ENCODE data around the gene CERS5. TPM values are rescaled to one million over a fixed set of nuclear protein-coding genes. Genes with fewer than 3 reads are reported as not detected.

The CERS5 gene
- total RNA-seq, 2 experiments from 2014 or later: 49.4 to 64.4 TPM

DNA sequence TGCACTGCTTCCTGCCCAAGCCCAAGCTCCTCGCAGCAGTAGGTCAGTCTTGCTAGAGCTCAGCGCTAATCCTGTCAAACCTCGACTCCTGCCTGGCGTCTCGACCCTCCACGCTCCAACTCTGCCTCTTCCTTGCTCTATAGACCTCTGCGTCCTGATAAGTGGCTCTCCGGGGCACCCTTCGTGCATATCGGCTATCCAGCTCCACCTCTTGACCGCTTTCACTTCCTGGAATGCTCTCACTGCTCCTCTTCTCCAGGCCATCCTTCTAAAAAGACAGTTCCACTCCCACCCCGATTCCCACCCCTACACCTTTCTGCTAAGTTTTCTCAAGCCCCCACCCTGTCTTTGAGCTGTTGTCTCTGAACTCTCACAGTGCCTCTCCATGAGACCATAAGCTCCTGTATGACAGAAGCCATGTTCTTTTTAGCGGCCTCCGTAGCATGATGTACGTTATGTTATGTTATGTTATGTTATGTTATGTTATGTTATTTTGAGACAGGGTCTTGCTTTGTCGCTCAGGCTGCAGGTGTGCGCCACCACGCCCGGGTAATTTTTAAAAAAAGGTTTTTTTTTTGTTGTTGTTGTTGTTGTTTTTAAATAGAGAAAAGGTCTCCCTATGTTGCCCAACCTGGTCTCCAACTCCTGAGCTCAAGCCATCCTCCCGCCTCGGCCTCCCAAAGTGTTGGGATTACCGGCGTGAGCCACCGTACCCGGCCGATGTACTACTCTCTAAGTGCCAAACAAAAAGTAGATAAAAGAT, 54.5 kb downstream of the CERS5 start:
- peaks cover 13% of the 10 kb centered on the region for H3K36me3 Mint-ChIP-seq (ENCODE audit: low read depth)

DNA sequence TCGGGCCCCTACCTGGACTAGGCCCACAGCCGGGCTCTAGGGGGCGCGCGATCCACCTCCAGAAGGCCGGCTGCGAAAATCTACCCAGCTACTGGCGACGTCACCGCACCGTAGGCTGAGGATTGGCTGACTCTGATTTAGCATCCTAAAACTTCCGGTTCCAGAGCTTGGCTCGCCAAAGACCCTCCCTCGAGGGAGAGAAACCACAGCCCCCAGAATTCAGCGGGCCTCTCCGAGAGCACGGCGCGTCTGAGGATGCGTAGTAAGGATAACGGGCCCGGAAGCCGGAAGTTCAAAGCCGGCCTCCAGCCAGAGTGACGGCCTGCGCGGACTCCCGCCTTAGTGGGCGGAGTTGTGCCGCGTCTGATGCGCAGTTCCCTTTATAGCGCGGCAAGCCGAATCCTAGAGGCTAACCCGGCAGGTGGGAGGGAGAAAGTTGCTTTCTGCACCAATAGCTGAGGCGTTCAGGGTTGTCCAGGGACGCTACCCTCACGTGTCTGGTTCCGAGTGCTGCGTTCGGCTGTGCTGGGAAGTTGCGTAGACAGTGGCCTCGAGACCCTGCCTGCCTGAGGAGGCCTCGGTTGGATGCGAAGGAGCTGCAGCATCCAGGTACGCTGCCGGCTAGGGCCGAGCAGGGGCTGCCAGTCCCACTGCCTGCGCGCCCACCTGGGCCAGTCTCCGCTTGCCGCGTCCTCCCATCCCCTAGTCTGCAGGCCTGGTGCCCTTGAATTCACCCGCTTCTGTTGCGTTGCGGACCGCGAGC, 55.3 kb downstream of the CERS5 start, which contains the start of gene COX14:
Gene COX14, plus strand, starts transcription at position 544 of the 763 bp plus-strand sequence. CDS start 7,808 bp downstream, outside the sequence.
- peaks cover 11% of the 10 kb centered on the region for H3K36me3 Mint-ChIP-seq (ENCODE audit: low read depth)
- ChIA-PET POLR2A (interaction anchor here (0.5 to 2.3 kb wide), 20 partner anchors 9 to 651 kb away, joined by 3 to 31 read pairs (median 4); partner anchors contain the start of genes BCDIN3D, CERS5, GPD1 and RACGAP1), CTCF (interaction anchor here (0.5 to 8.9 kb wide), 57 partner anchors 9 to 1229 kb away, joined by 3 to 146 read pairs (median 4); partner anchors contain the start of genes CERS5, GPD1, RACGAP1 and SMARCD1)
- H3K27me3 Mint-ChIP-seq: no peaks in the 10 kb centered on the region
- intact Hi-C loops (cut with DNase I, micrococcal nuclease): loop anchor here (1.0 to 5.0 kb wide), 12 partner anchors 27 to 1125 kb away; partner anchors contain the start of genes CERS5 (in 2 of the 2), LARP4 (in 2 of the 2), RACGAP1 (in 2 of the 2) and SMARCD1 (in 2 of the 2)
- H3K9me3 Mint-ChIP-seq (ENCODE audit: low read depth): no peaks in the 10 kb centered on the region
- H3K4me3 Mint-ChIP-seq: peak within 1 kb of the TSS; percentile 100
- peak; percentile 99 for DNase-seq
- peaks cover 38% of the 10 kb centered on the region for H3K4me1 Mint-ChIP-seq
- H3K27ac Mint-ChIP-seq: peak within 1 kb of the TSS; percentile 99
- peak; percentile 91 for ATAC-seq

More for the DNA sequence above, 54.5 kb downstream of the CERS5 start:
- CTCF ChIA-PET: interaction anchor here (0.5 to 8.9 kb wide), 41 partner anchors 8 to 394 kb away, joined by 3 to 146 read pairs (median 5); partner anchors contain the start of genes CERS5, RACGAP1 and SMARCD1
- intact Hi-C loops (cut with DNase I, micrococcal nuclease): loop anchor here (1.0 to 5.0 kb wide), 6 partner anchors 55 to 1125 kb away; partner anchors contain the start of genes CERS5 (in 1 of the 2), DAZAP2 (in 1 of the 2), LARP4 (in 1 of the 2) and LIMA1 (in 1 of the 2)
- no peaks in the 10 kb centered on the region for H3K9me3 Mint-ChIP-seq (ENCODE audit: low read depth)
- H3K4me3 Mint-ChIP-seq: peak overlapping the region; percentile 100
- peaks cover 41% of the 10 kb centered on the region for H3K4me1 Mint-ChIP-seq
- no peak for ATAC-seq
- POLR2A ChIA-PET: interaction anchor here (0.5 to 2.3 kb wide), 15 partner anchors 8 to 490 kb away, joined by 3 to 31 read pairs (median 5); partner anchors contain the start of genes BCDIN3D, CERS5, GPD1 and RACGAP1
- no peak for DNase-seq
- H3K27me3 Mint-ChIP-seq: no peaks in the 10 kb centered on the region
- H3K27ac Mint-ChIP-seq: peak overlapping the region; percentile 99

DNA sequence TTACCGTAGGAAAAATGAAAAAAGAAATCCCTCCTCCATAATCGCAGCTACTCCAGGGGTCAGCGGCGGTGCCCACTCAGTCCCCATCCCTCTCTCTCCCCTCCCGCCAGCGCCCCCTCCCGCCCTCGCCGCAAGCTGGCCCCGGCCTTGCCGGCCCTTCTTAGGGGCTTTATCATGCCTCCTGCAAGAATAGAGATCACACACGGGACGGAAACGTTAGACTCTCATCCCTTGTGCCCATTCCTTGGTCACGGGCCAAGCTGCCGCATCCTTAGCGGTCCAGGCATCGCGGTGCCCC, 55.8 kb downstream of the CERS5 start:
- H3K9me3 Mint-ChIP-seq (ENCODE audit: low read depth): no peaks in the 10 kb centered on the region
- peak overlapping the region; percentile 93 for H3K27ac Mint-ChIP-seq
- H3K36me3 Mint-ChIP-seq (ENCODE audit: low read depth): peaks cover 11% of the 10 kb centered on the region
- peaks cover 34% of the 10 kb centered on the region for H3K4me1 Mint-ChIP-seq
- CTCF ChIA-PET: interaction anchor here (0.6 to 8.9 kb wide), 42 partner anchors 8 to 1230 kb away, joined by 3 to 146 read pairs (median 6); partner anchors contain the start of genes CERS5, GPD1, RACGAP1 and SMARCD1
- DNase-seq (no peak), ATAC-seq (no peak)
- intact Hi-C loops (cut with DNase I, micrococcal nuclease): loop anchor here (1.0 to 5.0 kb wide), 9 partner anchors 26 to 1126 kb away; partner anchors contain the start of genes SMARCD1 (in 2 of the 2), ATF1 (in 1 of the 2), CERS5 (in 1 of the 2) and DAZAP2 (in 1 of the 2)
- no peaks in the 10 kb centered on the region for H3K27me3 Mint-ChIP-seq
- H3K4me3 Mint-ChIP-seq: peak overlapping the region; percentile 100
- POLR2A ChIA-PET: interaction anchor here (0.6 to 2.3 kb wide), 12 partner anchors 13 to 652 kb away, joined by 3 to 31 read pairs (median 4); partner anchors contain the start of genes BCDIN3D, CERS5, RACGAP1 and SMARCD1

DNA sequence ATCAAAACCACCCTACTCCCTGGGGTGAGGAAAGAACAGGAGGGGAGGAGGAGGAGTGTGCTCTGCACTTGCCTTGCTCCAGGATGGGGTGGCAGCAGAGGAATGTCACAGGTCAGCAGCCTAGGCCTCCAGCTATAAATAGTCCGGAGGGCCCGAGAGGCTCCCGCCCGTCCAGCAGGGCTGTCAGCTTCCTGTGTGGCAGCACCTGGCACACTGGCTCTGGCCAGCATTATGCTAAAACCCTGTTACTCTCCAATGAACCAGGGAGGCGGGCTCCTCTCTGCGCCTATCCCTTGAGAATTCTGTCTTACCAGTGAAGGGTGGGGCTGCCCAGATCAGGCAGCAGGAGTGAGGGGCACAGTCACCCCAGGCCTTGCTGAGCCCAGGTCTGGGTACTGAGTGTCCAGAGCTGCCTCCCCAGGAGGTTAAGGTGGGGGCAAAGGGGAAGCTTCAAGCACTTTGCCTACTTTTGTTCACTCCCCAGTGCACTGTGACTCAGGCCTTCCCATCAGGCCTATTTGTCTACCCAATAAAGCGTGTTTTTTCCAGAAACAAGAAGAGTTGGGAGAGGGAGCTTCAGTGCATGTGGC, 56.3 kb downstream of the CERS5 start:
- Mint-ChIP-seq H3K4me1 (peaks cover 30% of the 10 kb centered on the region), H3K27ac (peak overlapping the region; percentile 93), H3K36me3 (ENCODE audit: low read depth) (peaks cover 10% of the 10 kb centered on the region), H3K27me3 (no peaks in the 10 kb centered on the region), H3K9me3 (ENCODE audit: low read depth) (no peaks in the 10 kb centered on the region), H3K4me3 (peak overlapping the region; percentile 100)
- ATAC-seq (no peak), DNase-seq (peak; percentile 24)
- POLR2A ChIA-PET: interaction anchor here (0.6 to 2.3 kb wide), 9 partner anchors 13 to 652 kb away, joined by 3 to 31 read pairs (median 4); partner anchors contain the start of genes BCDIN3D, CERS5 and SMARCD1
- CTCF ChIA-PET: interaction anchor here (0.6 to 8.9 kb wide), 36 partner anchors 11 to 367 kb away, joined by 3 to 146 read pairs (median 6); partner anchors contain the start of genes CERS5, RACGAP1 and SMARCD1
- intact Hi-C loops (cut with DNase I, micrococcal nuclease): loop anchor here (1.0 to 5.0 kb wide), 9 partner anchors 26 to 1126 kb away; partner anchors contain the start of genes SMARCD1 (in 2 of the 2), ATF1 (in 1 of the 2), CERS5 (in 1 of the 2) and DAZAP2 (in 1 of the 2)

DNA sequence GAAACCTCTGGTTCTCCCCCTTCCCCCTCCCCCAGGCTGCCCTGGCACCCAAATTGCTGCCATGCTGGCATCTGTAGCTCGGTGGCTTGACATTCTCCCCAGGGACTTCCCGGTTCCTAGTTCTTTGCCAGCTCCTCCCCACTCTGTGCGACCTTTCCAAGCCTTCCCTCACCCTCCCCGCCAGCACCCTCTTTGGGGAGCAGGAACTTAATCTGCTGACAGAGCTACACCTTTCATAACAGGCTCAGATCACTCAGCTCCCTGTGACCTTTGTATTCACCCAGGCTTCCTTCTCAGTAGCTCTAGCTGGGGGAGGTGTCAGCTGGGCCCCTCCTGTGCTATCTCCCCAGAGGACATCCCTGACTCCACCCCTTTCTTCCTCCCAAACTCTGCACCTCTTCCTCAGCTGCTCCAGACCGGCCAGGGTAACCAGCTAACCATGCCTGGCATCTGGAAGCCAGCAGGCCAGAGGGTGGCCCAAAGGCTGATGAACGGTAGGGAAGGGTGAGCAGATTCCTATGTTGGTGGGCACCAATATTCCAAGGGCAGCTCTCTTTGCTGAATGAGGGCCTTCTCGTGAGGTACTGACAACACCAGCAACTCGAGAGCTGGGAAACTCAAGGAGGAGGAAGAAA, 56.9 kb downstream of the CERS5 start:
- Mint-ChIP-seq H3K9me3 (ENCODE audit: low read depth) (no peaks in the 10 kb centered on the region), H3K36me3 (ENCODE audit: low read depth) (peaks cover 4% of the 10 kb centered on the region), H3K27me3 (no peaks in the 10 kb centered on the region), H3K4me3 (peak overlapping the region; percentile 43), H3K27ac (peak overlapping the region; percentile 76), H3K4me1 (peaks cover 24% of the 10 kb centered on the region)
- peak; percentile 33 for DNase-seq
- CTCF ChIA-PET: interaction anchor here (0.7 to 8.9 kb wide), 25 partner anchors 11 to 243 kb away, joined by 3 to 146 read pairs (median 5); partner anchors contain the start of genes CERS5, RACGAP1 and SMARCD1
- POLR2A ChIA-PET: interaction anchor here (0.6 to 1.1 kb wide), 4 partner anchors 8 to 37 kb away, joined by 3 read pairs; no protein-coding TSS in a partner anchor
- intact Hi-C loops (cut with DNase I, micrococcal nuclease): loop anchor here (2.0 to 5.0 kb wide), 4 partner anchors 65 to 1127 kb away; partner anchors contain the start of genes DAZAP2 (in 1 of the 2), LARP4 (in 1 of the 2) and MCRS1 (in 1 of the 2)
- no peak for ATAC-seq

DNA sequence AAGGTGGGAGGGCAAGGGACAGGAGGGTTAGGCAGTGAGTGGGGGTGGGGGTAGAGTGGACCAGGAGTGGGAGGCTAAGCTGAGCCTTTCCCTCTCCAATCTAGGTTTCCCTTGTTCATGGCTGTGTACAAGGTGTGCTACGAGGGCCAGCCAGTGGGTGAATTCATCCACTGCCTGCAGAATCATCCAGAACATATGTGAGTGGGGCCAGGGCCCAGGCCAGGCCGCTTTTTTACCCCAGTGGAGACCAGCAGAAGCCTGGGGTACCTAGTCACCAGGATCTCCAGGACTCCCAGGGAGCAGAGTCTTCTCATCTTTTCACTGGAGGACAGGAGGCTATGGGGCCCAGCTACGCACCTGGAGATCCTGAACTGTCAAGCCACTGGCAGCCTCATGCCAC, 57.9 kb downstream of the CERS5 start:
- no peak overlapping the region for H3K27ac Mint-ChIP-seq
- no peak overlapping the region for H3K4me3 Mint-ChIP-seq
- no peaks in the 10 kb centered on the region for H3K27me3 Mint-ChIP-seq
- ATAC-seq: no peak
- H3K4me1 Mint-ChIP-seq: peaks cover 22% of the 10 kb centered on the region
- H3K9me3 Mint-ChIP-seq (ENCODE audit: low read depth): no peaks in the 10 kb centered on the region
- CTCF ChIA-PET: interaction anchor here (0.6 to 8.9 kb wide), 9 partner anchors 10 to 84 kb away, joined by 3 to 146 read pairs (median 3); partner anchors contain the start of genes RACGAP1 and SMARCD1
- POLR2A ChIA-PET: interaction anchor here (0.6 to 1.0 kb wide), 3 partner anchors 7 to 284 kb away, joined by 3 to 4 read pairs (median 3); no protein-coding TSS in a partner anchor
- H3K36me3 Mint-ChIP-seq (ENCODE audit: low read depth): peaks cover 2% of the 10 kb centered on the region
- no peak for DNase-seq
- intact Hi-C loops (cut with DNase I, micrococcal nuclease): no loop called here

DNA sequence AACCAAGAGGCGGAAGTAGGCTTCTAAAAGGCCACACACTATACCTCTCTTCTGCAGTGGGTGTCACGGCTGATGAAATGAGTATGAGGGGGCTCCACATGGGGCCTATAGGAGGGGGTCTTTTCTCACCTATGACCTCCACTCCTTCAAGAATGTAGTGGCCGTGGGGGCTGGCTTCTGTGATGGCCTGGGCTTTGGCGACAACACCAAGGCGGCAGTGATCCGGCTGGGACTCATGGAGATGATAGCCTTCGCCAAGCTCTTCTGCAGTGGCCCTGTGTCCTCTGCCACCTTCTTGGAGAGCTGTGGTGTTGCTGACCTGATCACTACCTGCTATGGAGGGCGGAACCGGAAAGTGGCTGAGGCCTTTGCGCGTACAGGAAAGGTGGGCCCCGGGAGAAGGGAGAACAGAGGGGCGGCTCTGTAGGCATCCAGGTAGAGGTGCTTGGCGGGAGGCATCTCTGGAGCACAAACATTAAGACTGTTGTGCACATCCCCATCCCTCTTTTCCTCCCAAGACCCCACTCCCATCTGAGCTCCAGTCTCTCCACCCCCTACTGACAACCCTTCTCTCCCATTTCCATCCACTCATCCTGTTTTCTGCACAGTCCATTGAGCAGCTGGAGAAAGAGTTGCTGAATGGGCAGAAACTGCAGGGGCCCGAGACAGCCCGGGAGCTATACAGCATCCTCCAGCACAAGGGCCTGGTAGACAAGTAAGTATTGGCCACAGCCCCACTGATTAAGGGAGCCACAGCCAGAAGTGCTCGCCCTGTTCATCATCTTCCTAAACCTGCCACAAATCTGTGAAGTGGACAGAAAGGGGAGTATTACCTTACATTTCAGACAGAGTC, 59.5 kb downstream of the CERS5 start:
- DNase-seq: no peak
- no peaks in the 10 kb centered on the region for H3K9me3 Mint-ChIP-seq (ENCODE audit: low read depth)
- ChIA-PET CTCF (interaction anchor here (0.7 to 8.9 kb wide), 5 partner anchors 11 to 141 kb away, joined by 3 to 146 read pairs (median 3); partner anchors contain the start of gene SMARCD1), POLR2A (no interaction called here)
- no peak for ATAC-seq
- no peaks in the 10 kb centered on the region for H3K27me3 Mint-ChIP-seq
- intact Hi-C loops (cut with DNase I, micrococcal nuclease): no loop called here
- H3K36me3 Mint-ChIP-seq (ENCODE audit: low read depth): no peaks in the 10 kb centered on the region
- peaks cover 14% of the 10 kb centered on the region for H3K4me1 Mint-ChIP-seq
- H3K27ac Mint-ChIP-seq: no peak overlapping the region
- H3K4me3 Mint-ChIP-seq: no peak overlapping the region

DNA sequence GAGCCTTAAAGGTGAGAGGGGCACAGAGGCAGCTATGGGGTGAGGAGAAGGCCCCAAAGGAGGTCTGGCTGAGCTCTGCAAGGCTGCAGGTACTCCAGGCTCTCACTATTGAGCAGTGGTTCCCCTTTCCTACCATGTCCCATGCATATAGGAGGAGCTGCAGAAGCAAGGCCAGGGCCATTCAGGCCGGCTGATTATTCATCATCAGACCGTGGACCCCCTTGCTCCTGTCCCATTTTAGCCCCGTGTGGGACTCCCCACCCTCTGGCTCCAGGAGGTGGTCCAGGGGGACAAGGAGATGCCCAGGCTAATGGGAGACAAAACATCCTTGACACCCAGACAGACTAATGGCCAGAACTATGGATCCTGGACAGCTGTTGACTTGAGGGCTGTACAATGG, 60.3 kb downstream of the CERS5 start:
- ATAC-seq (no peak), DNase-seq (no peak)
- intact Hi-C loops (cut with DNase I, micrococcal nuclease): no loop called here
- Mint-ChIP-seq H3K27ac (no peak overlapping the region), H3K9me3 (ENCODE audit: low read depth) (no peaks in the 10 kb centered on the region), H3K4me1 (peaks cover 14% of the 10 kb centered on the region), H3K27me3 (no peaks in the 10 kb centered on the region), H3K4me3 (no peak overlapping the region), H3K36me3 (ENCODE audit: low read depth) (peaks cover under 1% of the 10 kb centered on the region)
- CTCF ChIA-PET: interaction anchor here (0.6 to 8.9 kb wide), 5 partner anchors 10 to 170 kb away, joined by 3 to 146 read pairs (median 3); partner anchors contain the start of gene SMARCD1
- POLR2A ChIA-PET: no interaction called here

DNA sequence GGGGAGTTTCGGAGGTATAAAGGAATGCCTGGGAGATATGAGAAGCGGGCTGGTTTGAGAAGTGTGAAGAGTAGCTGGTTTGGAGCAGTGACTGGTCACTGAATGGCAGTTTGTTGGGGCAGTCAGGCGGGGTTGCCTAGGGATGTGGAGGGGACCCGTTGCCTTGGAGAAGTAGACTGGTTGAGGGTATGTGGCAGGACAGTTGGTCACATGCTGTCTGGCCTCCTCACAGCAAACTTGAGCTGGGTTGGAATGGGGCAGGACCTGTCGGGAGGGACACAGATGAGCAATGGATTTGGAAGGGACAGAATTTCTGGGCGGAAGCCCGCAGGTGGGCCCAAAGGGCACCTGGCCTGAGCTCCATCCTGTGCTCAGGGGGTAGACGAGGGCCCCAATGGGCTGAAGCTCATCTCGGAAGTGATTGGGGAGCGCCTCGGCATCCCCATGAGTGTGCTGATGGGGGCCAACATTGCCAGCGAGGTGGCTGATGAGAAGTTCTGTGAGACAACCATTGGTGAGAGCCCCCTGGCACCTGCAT, 61.2 kb downstream of the CERS5 start:
- DNase-seq: no peak
- ChIA-PET CTCF (interaction anchor here (0.6 to 8.9 kb wide), 3 partner anchors 18 to 169 kb away, joined by 3 to 146 read pairs (median 3); partner anchors contain the start of gene SMARCD1), POLR2A (no interaction called here)
- intact Hi-C loops (cut with DNase I, micrococcal nuclease): no loop called here
- H3K36me3 Mint-ChIP-seq (ENCODE audit: low read depth): peaks cover 7% of the 10 kb centered on the region
- no peaks in the 10 kb centered on the region for H3K9me3 Mint-ChIP-seq (ENCODE audit: low read depth)
- peaks cover 8% of the 10 kb centered on the region for H3K4me1 Mint-ChIP-seq
- no peak overlapping the region for H3K27ac Mint-ChIP-seq
- no peak overlapping the region for H3K4me3 Mint-ChIP-seq
- ATAC-seq: no peak
- no peaks in the 10 kb centered on the region for H3K27me3 Mint-ChIP-seq
